ENCODE data around the gene CENPA.

The CENPA gene

GRCh38 chr2:26786207-26787028 lies 562 bp downstream of the CENPA start:
- TF ChIP-seq EP300 (IDR thresholded peaks at IDR 0.05; ENCODE audit: borderline replicate concordance): no peak
- TF ChIP-seq MAX (IDR thresholded peaks at IDR 0.05): 0 out of 2 replicates have a peak, but pooled peaks have one; percentile 24
- no peak for TF ChIP-seq TEAD4 (IDR thresholded peaks at IDR 0.05)
- no peak for TF ChIP-seq NFIC (IDR thresholded peaks at IDR 0.05)
- peak; percentile 37; the same call in 1 of the 2 replicates for TF ChIP-seq ZBTB7A (IDR thresholded peaks at IDR 0.05; ENCODE audit: low read depth)
- TF ChIP-seq TCF12 (IDR thresholded peaks at IDR 0.05; ENCODE audit: low read depth): no peak

GRCh38 chr2:26792720-26793119 lies 6.9 kb downstream of the CENPA start:
- TF ChIP-seq YY1 (IDR thresholded peaks at IDR 0.05; ENCODE audit: low read depth) (no peak), NFIC (IDR thresholded peaks at IDR 0.05) (no peak), RAD21 (IDR thresholded peaks at IDR 0.05; ENCODE audit: low read depth) (no peak), TAF1 (IDR thresholded peaks at IDR 0.05; ENCODE audit: low read depth) (no peak), EP300 (IDR thresholded peaks at IDR 0.05; ENCODE audit: borderline replicate concordance) (no peak), EGR1 (IDR thresholded peaks at IDR 0.05) (no peak), CEBPB (IDR thresholded peaks at IDR 0.05) (no peak), TEAD4 (IDR thresholded peaks at IDR 0.05) (no peak), ZBTB7A (IDR thresholded peaks at IDR 0.05; ENCODE audit: low read depth) (no peak), CREB1 (IDR thresholded peaks at IDR 0.05; ENCODE audit: low read depth) (no peak), TCF12 (IDR thresholded peaks at IDR 0.05; ENCODE audit: low read depth) (no peak), USF1 (IDR thresholded peaks at IDR 0.05) (no peak), MAX (IDR thresholded peaks at IDR 0.05) (no peak), REST (IDR thresholded peaks at IDR 0.05; ENCODE audit: low read depth) (no peak), FOXM1 (IDR thresholded peaks at IDR 0.05; ENCODE audit: borderline replicate concordance, low read depth) (no peak)

- no peak for TF ChIP-seq MAX (IDR thresholded peaks at IDR 0.05)
These were observed 7.7 kb downstream of the CENPA start for GRCh38 chr2:26793518-26793917.

GRCh38 chr2:26801328-26801727 lies 15.5 kb downstream of the CENPA start:
- TF ChIP-seq NFIC (IDR thresholded peaks at IDR 0.05) (peak; percentile 67), USF1 (IDR thresholded peaks at IDR 0.05) (no peak)

- TF ChIP-seq TEAD4 (IDR thresholded peaks at IDR 0.05) (no peak), NFIC (IDR thresholded peaks at IDR 0.05) (no peak)
These were observed 15.9 kb downstream of the CENPA start for GRCh38 chr2:26801796-26802195.

- no peak for TF ChIP-seq CREB1 (IDR thresholded peaks at IDR 0.05; ENCODE audit: low read depth)
- no peak for TF ChIP-seq TCF12 (IDR thresholded peaks at IDR 0.05; ENCODE audit: low read depth)
- no peak for TF ChIP-seq NFIC (IDR thresholded peaks at IDR 0.05)
- no peak for TF ChIP-seq EGR1 (IDR thresholded peaks at IDR 0.05)
These were observed 19.4 kb downstream of the CENPA start for GRCh38 chr2:26805241-26805676.

GRCh38 chr2:26807788-26808460 lies 22.1 kb downstream of the CENPA start:
- TF ChIP-seq ZBTB7A (IDR thresholded peaks at IDR 0.05; ENCODE audit: low read depth) (no peak), FOXM1 (IDR thresholded peaks at IDR 0.05; ENCODE audit: borderline replicate concordance, low read depth) (no peak), USF1 (IDR thresholded peaks at IDR 0.05) (no peak), MAX (IDR thresholded peaks at IDR 0.05) (no peak), TAF1 (IDR thresholded peaks at IDR 0.05; ENCODE audit: low read depth) (no peak), EP300 (IDR thresholded peaks at IDR 0.05; ENCODE audit: borderline replicate concordance) (no peak), EGR1 (IDR thresholded peaks at IDR 0.05) (no peak), NFIC (IDR thresholded peaks at IDR 0.05) (no peak), YY1 (IDR thresholded peaks at IDR 0.05; ENCODE audit: low read depth) (no peak), RAD21 (IDR thresholded peaks at IDR 0.05; ENCODE audit: low read depth) (no peak), CEBPB (IDR thresholded peaks at IDR 0.05) (no peak), TCF12 (IDR thresholded peaks at IDR 0.05; ENCODE audit: low read depth) (no peak), CREB1 (IDR thresholded peaks at IDR 0.05; ENCODE audit: low read depth) (no peak), TEAD4 (IDR thresholded peaks at IDR 0.05) (no peak)
